Activated CD8-positive, alpha-beta memory T cell treated with anti-CD3 and anti-CD28 coated beads, Interleukin-2, amount 50 U/mL, for 24 hours (primary cell): Measurements from ENCODE around the gene FOXR1.
"Not testable (repeated sequence)": the region's sequence is repeated elsewhere in the genome, so short reads cannot be mapped to it uniquely, and the experiment has no call there.

Experiments
- DNase-seq: peaks from one replicate; pipeline ENCODE4 v3.0.0-alpha.2; 2020; ENCODE audit errors: extremely low read depth

FOXR1 gene

GRCh38 chr11:118947091-118947490 is 24.5 kb upstream of the FOXR1 start:
- DNase-seq: no peak

DNA sequence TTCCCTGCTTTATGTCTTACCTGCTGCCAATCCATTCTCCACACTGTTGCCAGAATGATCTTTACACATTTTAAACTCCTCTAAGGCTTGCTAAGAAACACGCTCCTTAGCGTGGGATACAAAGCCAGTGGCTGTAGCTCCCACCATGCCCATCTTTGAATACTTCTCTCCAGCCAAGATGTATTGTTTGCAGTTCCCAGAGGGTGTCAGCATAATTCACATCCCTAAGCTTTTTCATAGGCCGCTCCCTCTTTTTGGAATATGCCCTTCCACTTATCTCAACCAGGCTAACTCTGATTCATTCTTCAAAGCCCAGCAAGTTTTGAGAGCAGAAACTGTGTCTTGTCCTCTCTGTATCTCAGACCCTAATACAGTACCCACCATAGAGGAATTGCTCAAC is 23.6 kb upstream of the FOXR1 start:
- DNase-seq: no peak

- no peak for DNase-seq
These were observed 18.3 kb upstream of the FOXR1 start for GRCh38 chr11:118953265-118953664.

- DNase-seq: not testable (repeated sequence)
These were observed 17.6 kb upstream of the FOXR1 start for GRCh38 chr11:118953976-118954375.

GRCh38 chr11:118956094-118956846 is 15.3 kb upstream of the FOXR1 start, which contains the start of gene UPK2:
UPK2 (plus strand) TSS chr11:118956298; CDS start chr11:118956351, 53 bp downstream.
- DNase-seq: peak; percentile 71

DNA sequence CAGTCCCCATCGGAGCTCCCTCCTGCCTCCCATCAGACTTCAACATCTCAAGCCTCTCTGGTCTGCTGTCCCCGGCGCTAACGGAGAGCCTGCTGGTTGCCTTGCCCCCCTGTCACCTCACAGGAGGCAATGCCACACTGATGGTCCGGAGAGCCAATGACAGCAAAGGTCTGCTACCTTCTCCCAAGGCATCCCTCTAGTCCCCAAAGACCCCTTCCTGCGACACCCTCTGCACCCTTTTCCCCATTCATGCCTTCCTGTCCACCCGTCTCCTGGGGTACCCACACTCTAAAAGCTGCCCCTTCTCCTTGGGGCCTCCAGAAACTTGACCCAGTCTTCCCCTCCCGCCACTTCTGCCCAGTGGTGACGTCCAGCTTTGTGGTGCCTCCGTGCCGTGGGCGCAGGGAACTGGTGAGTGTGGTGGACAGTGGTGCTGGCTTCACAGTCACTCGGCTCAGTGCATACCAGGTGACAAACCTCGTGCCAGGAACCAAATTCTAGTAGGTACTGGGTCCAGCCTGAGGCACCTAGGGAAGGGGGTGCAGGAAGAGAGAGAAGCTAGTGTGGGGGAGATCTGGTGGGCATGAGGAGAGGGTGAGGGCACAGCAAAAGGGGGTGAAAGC is 14.6 kb upstream of the FOXR1 start:
- no peak for DNase-seq

DNA sequence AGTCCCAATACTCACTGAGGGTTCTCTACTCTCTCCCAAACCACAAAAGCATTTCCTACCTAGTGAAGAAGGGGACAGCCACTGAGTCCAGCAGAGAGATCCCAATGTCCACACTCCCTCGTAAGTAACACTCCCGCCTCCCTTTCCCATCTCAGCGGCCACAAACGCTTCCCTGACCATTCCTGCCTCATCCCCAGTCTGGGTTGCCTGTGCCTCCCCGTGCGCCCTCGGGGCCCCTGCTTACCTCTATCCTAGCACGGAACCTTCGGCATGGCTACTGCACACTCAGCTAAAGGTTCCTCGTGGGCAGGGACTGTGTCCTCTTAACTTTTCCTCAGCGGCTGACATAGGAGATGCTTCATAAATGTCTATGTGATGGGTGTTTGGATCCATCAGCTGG is 14.0 kb upstream of the FOXR1 start:
- DNase-seq: no peak

DNA sequence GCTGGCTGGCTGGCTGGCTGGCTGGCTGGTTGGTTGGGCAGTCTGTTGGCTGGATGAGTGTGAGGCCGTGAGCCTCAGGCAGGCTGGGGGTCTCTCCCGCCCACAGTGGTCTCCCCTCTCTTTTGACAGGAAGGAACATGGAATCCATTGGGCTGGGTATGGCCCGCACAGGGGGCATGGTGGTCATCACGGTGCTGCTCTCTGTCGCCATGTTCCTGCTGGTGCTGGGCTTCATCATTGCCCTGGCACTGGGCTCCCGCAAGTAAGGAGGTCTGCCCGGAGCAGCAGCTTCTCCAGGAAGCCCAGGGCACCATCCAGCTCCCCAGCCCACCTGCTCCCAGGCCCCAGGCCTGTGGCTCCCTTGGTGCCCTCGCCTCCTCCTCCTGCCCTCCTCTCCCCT is 13.6 kb upstream of the FOXR1 start:
- no peak for DNase-seq

DNA sequence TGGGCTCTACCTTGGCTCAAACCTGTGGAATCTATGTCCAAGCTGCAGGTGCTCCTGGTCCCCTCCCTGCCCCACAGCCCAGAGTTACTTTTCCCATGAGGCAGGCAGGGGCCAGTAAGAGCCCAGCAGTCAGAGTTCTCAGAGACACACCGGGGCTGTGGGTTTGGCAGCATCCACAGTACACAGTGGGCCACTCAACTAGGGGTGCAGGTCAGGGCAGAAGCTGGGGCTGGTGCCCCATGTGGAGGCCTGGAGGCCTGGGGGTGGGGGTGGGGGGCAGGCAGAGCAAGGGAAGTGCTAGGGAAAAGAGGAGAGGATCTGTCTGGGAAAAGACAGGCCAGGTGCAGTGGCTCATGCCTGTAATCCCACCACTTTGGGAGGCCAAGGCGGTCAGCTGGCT is 13.0 kb upstream of the FOXR1 start:
- no peak for DNase-seq

DNA sequence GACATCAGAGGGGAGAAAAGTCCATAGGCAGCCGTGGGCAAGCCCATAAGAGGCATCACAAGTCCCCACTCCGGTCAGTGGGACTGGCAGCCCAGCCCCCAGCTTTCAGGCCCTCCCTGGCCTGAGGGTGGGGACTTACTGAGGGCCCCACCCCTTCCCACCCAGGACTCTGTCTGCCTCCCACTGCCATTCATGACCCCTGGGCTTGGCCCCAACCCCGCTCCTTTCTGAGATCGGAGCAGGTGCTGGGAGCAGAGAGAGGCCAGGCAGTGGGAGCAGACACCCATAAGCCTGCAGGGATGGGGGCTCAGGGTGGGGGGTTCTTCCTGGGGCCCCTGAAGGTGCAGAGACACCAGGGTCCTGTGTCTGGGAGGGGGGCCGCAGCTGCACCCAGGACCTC is 10.4 kb upstream of the FOXR1 start:
- no peak for DNase-seq

GRCh38 chr11:118961591-118961990 is 10.0 kb upstream of the FOXR1 start:
- DNase-seq: no peak

- not testable (repeated sequence) for DNase-seq
These were observed 2.1 kb upstream of the FOXR1 start for GRCh38 chr11:118969508-118969907.

DNA sequence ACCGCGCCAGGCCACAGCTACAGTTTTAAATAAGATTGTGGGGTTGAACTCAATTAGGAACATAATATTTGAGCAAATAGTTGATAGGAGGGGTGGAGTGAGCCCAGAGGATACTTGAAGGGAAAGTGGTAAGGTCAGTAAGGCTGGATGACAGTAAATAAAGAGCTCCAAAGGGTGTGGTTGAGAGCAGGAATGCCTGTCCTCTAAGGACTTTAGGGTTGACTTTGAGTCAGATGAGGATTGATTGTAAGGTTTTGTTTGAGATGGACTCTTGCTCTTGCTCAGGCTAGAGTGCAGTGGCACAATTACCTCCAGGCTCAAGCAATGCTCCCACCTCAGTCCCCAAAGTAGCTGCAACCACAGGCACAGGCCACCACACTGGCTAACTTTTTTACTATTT is 2.4 kb downstream of the FOXR1 start:
- no peak for DNase-seq

GRCh38 chr11:118975771-118976709 is 4.5 kb downstream of the FOXR1 start:
- no peak for DNase-seq

GRCh38 chr11:118979434-118979833 is 7.9 kb downstream of the FOXR1 start:
- no peak for DNase-seq

- no peak for DNase-seq
These were observed 8.8 kb downstream of the FOXR1 start for GRCh38 chr11:118980191-118980881.

GRCh38 chr11:118984337-118984736 is 12.8 kb downstream of the FOXR1 start:
- DNase-seq: not testable (repeated sequence)

GRCh38 chr11:118984825-118985224 is 13.3 kb downstream of the FOXR1 start:
- DNase-seq: no peak

DNA sequence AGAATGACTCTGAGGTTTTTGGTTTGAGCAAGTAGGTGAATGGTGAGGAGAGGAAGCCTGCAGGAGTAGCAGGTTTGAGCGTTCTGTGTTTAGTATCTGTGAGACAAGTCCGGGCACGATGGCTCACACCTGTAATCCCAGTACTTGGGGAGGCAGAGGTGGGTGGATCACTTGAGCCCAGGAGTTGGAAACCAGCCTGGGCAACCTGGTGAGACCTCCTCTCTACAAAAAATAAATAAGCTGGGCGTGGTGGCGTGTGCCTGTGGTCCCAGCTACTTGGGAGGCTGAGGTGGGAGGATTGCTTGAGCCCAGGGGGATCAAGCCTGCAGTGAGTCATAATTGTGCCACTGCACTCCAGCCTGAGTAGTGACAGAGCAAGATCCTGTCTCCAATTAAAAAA is 16.7 kb downstream of the FOXR1 start:
- no peak for DNase-seq

DNA sequence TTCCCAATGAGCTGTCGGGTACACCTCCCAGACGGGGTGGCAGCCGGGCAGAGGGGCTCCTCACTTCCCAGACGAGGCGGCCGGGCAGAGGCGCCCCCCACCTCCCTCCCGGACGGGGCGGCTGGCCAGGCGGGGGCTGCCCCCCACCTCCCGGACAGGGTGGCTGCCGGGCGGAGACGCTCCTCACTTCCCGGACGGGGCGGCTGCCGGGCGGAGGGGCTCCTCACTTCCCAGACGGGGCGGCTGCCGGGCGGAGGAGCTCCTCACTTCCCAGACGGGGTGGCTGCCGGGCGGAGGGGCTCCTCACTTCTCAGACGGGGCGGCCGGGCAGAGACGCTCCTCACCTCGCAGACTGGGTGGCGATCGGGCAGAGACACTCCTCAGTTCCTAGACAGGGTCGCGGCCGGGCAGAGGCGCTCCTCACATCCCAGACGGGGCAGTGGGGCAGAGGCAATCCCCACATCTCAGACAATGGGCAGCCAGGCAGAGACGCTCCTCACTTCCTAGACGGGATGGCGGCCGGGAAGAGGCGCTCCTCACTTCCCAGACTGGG is 20.0 kb downstream of the FOXR1 start:
- DNase-seq: not testable (repeated sequence)

DNA sequence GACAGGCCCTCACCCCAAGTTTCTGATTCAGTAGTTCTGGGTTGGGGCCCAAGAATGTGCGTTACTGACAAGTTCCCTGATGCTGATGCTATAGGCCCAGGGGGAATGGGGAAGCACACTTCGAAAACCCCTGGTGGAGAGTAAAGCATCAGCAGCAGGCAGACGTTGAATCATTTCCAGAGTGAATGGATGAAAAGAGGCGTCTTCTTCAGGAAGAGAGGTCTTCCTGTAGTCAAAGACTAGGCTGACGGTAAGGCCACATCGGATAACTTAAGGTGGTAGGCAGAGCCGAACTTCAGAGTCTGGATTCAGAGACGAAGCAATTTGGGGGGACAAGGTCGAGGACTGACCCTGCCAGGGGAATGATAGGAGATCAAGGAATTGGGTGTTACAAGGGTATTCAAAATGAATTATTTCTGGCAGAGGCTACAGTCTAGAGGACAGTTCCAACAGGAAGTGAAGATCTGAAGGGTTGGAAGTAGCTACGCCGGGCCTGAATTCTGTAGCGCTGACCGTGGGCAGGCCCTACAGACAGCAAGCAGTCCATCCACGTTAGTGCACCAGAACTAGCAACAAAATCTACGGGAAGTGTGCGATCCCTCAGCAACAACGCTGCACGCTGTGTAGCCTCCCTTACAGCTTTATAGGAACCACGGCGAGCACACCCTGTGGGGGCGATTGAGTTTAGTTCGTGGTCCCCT is 25.5 kb downstream of the FOXR1 start:
- no peak for DNase-seq
